ENCODE data around the gene OSTN.
"Not testable (repeated sequence)": the region's sequence is repeated elsewhere in the genome, so short reads cannot be mapped to it uniquely, and the experiment has no call there.

The OSTN gene

DNA sequence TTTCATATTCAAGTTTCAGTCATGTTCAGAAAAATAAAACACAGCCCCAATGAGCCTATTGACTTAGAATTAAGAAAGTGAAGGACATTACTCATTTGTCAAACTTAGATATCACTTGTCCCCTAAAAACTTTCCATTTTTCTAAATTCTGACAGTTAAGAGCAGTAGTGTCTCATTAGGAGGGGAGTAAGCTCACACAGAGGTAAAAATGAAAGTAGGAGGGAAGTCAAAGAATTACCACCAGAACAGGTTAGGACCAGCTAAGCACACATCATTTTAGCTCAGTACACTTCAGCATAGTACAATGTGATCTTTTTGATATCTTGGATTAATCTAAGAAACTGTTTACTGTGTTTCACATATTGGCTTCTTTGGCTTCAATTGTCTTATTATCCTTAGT is 64.3 kb downstream of the OSTN start:
- TF ChIP-seq, protein P1, sequence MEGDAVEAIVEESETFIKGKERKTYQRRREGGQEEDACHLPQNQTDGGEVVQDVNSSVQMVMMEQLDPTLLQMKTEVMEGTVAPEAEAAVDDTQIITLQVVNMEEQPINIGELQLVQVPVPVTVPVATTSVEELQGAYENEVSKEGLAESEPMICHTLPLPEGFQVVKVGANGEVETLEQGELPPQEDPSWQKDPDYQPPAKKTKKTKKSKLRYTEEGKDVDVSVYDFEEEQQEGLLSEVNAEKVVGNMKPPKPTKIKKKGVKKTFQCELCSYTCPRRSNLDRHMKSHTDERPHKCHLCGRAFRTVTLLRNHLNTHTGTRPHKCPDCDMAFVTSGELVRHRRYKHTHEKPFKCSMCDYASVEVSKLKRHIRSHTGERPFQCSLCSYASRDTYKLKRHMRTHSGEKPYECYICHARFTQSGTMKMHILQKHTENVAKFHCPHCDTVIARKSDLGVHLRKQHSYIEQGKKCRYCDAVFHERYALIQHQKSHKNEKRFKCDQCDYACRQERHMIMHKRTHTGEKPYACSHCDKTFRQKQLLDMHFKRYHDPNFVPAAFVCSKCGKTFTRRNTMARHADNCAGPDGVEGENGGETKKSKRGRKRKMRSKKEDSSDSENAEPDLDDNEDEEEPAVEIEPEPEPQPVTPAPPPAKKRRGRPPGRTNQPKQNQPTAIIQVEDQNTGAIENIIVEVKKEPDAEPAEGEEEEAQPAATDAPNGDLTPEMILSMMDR (IDR thresholded peaks at IDR 0.05; ENCODE audit: insufficient read depth, low read depth, low read length, missing control alignments) = no peak
- no peak for DNase-seq (ENCODE audit: low read depth)
- no peak overlapping the region for H3K4me3 ChIP-seq (ENCODE audit: low read length)

- TF ChIP-seq, protein P1 (IDR thresholded peaks at IDR 0.05; ENCODE audit: insufficient read depth, low read depth, low read length, missing control alignments) = no peak
- H3K4me3 ChIP-seq (ENCODE audit: low read length) = no peak overlapping the region
- no peak for DNase-seq (ENCODE audit: low read depth)
Observed at GRCh38 chr3:191263850-191264249, 64.8 kb downstream of the OSTN start.

DNA sequence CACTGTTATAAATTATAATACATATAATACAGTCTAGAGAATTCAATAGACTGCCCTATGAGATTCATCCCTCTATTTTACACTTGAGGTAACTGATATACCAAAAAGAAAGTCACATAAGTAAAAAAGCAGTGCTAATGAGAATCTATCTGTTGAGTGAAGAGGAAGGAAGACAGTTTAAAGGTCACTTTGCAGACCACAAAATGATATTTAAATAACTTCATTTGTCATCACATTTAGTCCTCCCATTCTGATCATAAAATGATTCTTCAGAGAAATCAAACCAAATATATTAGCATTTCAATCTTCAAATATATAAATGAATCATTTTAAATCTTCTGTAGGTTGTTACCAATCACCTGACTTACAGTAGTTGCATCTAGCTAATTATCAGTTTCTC is 69.7 kb downstream of the OSTN start:
- DNase-seq (ENCODE audit: low read depth) = no peak
- TF ChIP-seq, protein P1 (IDR thresholded peaks at IDR 0.05; ENCODE audit: insufficient read depth, low read depth, low read length, missing control alignments) = no peak
- H3K4me3 ChIP-seq (ENCODE audit: low read length) = no peak overlapping the region

- DNase-seq (ENCODE audit: low read depth) = no peak
- H3K4me3 ChIP-seq (ENCODE audit: low read length) = no peak overlapping the region
- TF ChIP-seq, protein P1 (IDR thresholded peaks at IDR 0.05; ENCODE audit: insufficient read depth, low read depth, low read length, missing control alignments) = no peak
Observed at GRCh38 chr3:191269289-191270085, 70.4 kb downstream of the OSTN start.

DNA sequence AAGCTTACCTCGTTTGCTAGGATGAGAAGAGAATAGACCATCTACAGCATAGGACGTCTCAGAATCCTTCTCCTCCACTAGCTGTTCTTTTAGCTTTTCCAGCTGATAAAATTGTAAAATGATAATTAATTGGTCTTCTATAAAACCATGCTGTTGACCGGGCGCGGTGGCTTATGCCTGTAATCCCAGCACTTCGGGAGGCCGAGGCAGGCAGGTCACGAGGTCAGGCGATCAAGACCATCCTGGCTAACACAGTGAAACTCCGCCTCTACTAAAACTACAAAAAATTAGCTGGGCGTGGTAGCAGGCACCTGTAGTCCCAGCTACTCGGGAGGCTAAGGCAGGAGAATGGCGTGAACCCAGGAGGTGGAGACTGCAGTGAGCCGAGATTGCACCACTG is 76.2 kb downstream of the OSTN start:
- DNase-seq (ENCODE audit: low read depth); H3K4me3 ChIP-seq (ENCODE audit: low read length): not testable (repeated sequence)

GRCh38 chr3:191275751-191276150 is 76.7 kb downstream of the OSTN start:
- H3K4me3 ChIP-seq (ENCODE audit: low read length) = no peak overlapping the region
- TF ChIP-seq, protein P1 (IDR thresholded peaks at IDR 0.05; ENCODE audit: insufficient read depth, low read depth, low read length, missing control alignments) = no peak
- DNase-seq (ENCODE audit: low read depth) = peak; percentile 3

DNA sequence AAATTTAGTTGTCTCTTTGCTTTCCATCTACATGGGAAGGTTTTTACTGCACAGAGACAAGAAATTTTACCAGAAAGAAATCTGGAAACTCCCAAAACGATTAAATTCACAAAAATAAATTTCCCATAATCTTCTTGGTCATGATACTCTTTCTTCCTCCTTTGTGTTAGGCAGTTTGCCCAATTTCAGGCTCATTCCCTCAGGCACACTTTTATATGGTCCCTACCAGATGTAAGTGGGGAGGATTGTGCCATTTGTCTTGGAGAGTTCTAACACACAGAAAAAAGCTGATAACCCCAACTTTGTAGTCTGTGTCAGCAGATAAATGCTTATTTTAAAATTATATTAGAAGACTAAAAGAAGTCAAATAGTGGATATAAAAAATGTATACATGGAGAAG is 81.1 kb downstream of the OSTN start:
- DNase-seq (ENCODE audit: low read depth) = no peak
- TF ChIP-seq, protein P1 (IDR thresholded peaks at IDR 0.05; ENCODE audit: insufficient read depth, low read depth, low read length, missing control alignments) = no peak
- no peak overlapping the region for H3K4me3 ChIP-seq (ENCODE audit: low read length)
